Muscle of leg (tissue), 11 donors: Measurements from ENCODE around the gene NADK. TPM values are rescaled to one million over a fixed set of nuclear protein-coding genes. Genes with fewer than 3 reads are reported as not detected.
"Not testable (repeated sequence)": the region's sequence is repeated elsewhere in the genome, so short reads cannot be mapped to it uniquely, and the experiment has no call there.

Experiments
- DNase-seq: peaks from one replicate; pipeline ENCODE4 v3.0.0; 2013
- H3K27ac ChIP-seq: one replicate; pipeline ENCODE4 v1.5.1; 2013; ENCODE audit warnings: mild to moderate bottlenecking, low read length, control low read depth
- H3K27me3 ChIP-seq: one replicate; pipeline ENCODE4 v1.6.1; 2013; ENCODE audit warnings: low read length; ENCODE audit not compliant: control insufficient read depth, insufficient read depth
- H3K36me3 ChIP-seq: one replicate; pipeline ENCODE4 v1.6.1; 2013; ENCODE audit warnings: low read length; ENCODE audit not compliant: control insufficient read depth, insufficient read depth
- H3K4me1 ChIP-seq: one replicate; pipeline ENCODE4 v1.6.1; 2013; ENCODE audit warnings: low read length; ENCODE audit not compliant: control insufficient read depth, insufficient read depth
- H3K4me3 ChIP-seq: one replicate; pipeline ENCODE4 v1.5.1; 2013; ENCODE audit warnings: low read length, control low read depth
- H3K9me3 ChIP-seq: replicated peaks from 2 replicates; pipeline ENCODE4 v1.6.1; 2013; ENCODE audit warnings: low read depth, low read length; ENCODE audit not compliant: control insufficient read depth
- WGBS: methylation state at CpG from one replicate; pipeline ENCODE4 v1.1.5; 2013; ENCODE audit warnings: missing lambda C conversion rate; ENCODE audit not compliant: insufficient coverage; 5-methylcytosine and 5-hydroxymethylcytosine counted together
- polyA plus RNA-seq, 8 donors: library from polyadenylated mRNA; unstranded; fragments of 120-200 nt; gene quantifications; one replicate each; pipeline versions ENCODE4 v1.2.1 to v1.2.3, GENCODE V29; 2013; ENCODE audit warnings: inconsistent platforms in 1 of 8, low replicate concordance in 1 of 8; ENCODE audit not compliant: insufficient read length in 8 of 8, insufficient read depth in 1 of 8
- total RNA-seq: library from RNA; stranded (reverse); fragments of 120-200 nt; gene quantifications from one replicate; pipeline ENCODE4 v1.2.4, GENCODE V29; 2013

Gene NADK
- total and polyA plus RNA-seq, 9 donors: 18.2 to 40.1 (median 31.6) TPM

GRCh38 chr1:1705623-1706022 lies 72.6 kb downstream of the NADK start:
- H3K36me3 ChIP-seq: peaks cover 13% of the 10 kb centered on the region
- not testable (repeated sequence) for H3K4me3 ChIP-seq, H3K27me3 ChIP-seq, H3K4me1 ChIP-seq, H3K27ac ChIP-seq, DNase-seq, H3K9me3 ChIP-seq
- WGBS: no CpG with 5 or more reads among the region's 10 CpGs

GRCh38 chr1:1704284-1704957 lies 73.8 kb downstream of the NADK start:
- H3K4me3 ChIP-seq, H3K27me3 ChIP-seq, DNase-seq, H3K27ac ChIP-seq, H3K9me3 ChIP-seq, H3K4me1 ChIP-seq: not testable (repeated sequence)
- H3K36me3 ChIP-seq: peaks cover 13% of the 10 kb centered on the region
- 90% methylated on average over 12 of the region's 27 CpGs for WGBS

- no peaks in the 10 kb centered on the region for H3K27me3 ChIP-seq
- H3K4me1 ChIP-seq: no peaks in the 10 kb centered on the region
- WGBS: 94% methylated on average over 22 of the region's 22 CpGs
- H3K36me3 ChIP-seq: peaks cover 13% of the 10 kb centered on the region
- DNase-seq: no peak
- no peaks in the 10 kb centered on the region for H3K9me3 ChIP-seq
- no peak overlapping the region for H3K4me3 ChIP-seq
- H3K27ac ChIP-seq: no peak overlapping the region
Observed at GRCh38 chr1:1703796-1704195, 74.5 kb downstream of the NADK start.

GRCh38 chr1:1702506-1702905 lies 75.8 kb downstream of the NADK start:
- H3K36me3 ChIP-seq: peaks cover 13% of the 10 kb centered on the region
- not testable (repeated sequence) for DNase-seq

More at GRCh38 chr1:1702506-1702905, 75.8 kb downstream of the NADK start:
- H3K27me3 ChIP-seq, H3K9me3 ChIP-seq, H3K4me3 ChIP-seq, H3K27ac ChIP-seq, H3K4me1 ChIP-seq: not testable (repeated sequence)
- no CpG with 5 or more reads among the region's 18 CpGs for WGBS

Other genes with a start within 250 kb of the NADK start
- gene TMEM240, start 237.8 kb downstream of the NADK start, total RNA-seq: 3.5 TPM
- 1 to 10 TPM; 3.6 to 9.2 (median 4.9) TPM for gene TMEM240, start 237.8 kb downstream of the NADK start, polyA plus RNA-seq
- gene SSU72, start 203.6 kb downstream of the NADK start, total RNA-seq: 38.0 TPM
- gene SSU72, start 203.6 kb downstream of the NADK start, polyA plus RNA-seq: 100 to 1,000 TPM in 1 of 8 donors, 10 to 100 TPM in 7; 77.5 to 106 (median 92.4) TPM
- 0.62 TPM for gene FNDC10, start 178.3 kb downstream of the NADK start, total RNA-seq
- gene FNDC10, start 178.3 kb downstream of the NADK start, polyA plus RNA-seq: 1 to 10 TPM; 1.5 to 3.3 (median 2.7) TPM
- gene MIB2, start 163.0 kb downstream of the NADK start, total RNA-seq: 54.8 TPM
- gene MIB2, start 163.0 kb downstream of the NADK start, polyA plus RNA-seq: 100 to 1,000 TPM in 1 of 8 donors, 10 to 100 TPM in 7; 43.2 to 111 (median 76.9) TPM
- gene MMP23B, start 146.3 kb downstream of the NADK start, total RNA-seq: 50.7 TPM
- gene MMP23B, start 146.3 kb downstream of the NADK start, polyA plus RNA-seq: 10 to 100 TPM; 27.6 to 55.6 (median 36.3) TPM
- 9.4 TPM for gene CDK11B, start 119.5 kb downstream of the NADK start, total RNA-seq
- 10 to 100 TPM; 32.0 to 37.8 (median 35.1) TPM for gene CDK11B, start 119.5 kb downstream of the NADK start, polyA plus RNA-seq
- 27.4 TPM for gene SLC35E2B, start 85.7 kb downstream of the NADK start, total RNA-seq
- gene SLC35E2B, start 85.7 kb downstream of the NADK start, polyA plus RNA-seq: 10 to 100 TPM; 30.9 to 56.9 (median 48.4) TPM
- 11.5 TPM for gene CDK11A, start 54.1 kb downstream of the NADK start, total RNA-seq
- gene CDK11A, start 54.1 kb downstream of the NADK start, polyA plus RNA-seq: 10 to 100 TPM; 19.5 to 31.2 (median 25.8) TPM
- 52.3 TPM for gene GNB1, start 112.6 kb upstream of the NADK start, total RNA-seq
- gene GNB1, start 112.6 kb upstream of the NADK start, polyA plus RNA-seq: 100 to 1,000 TPM; 151 to 216 (median 179) TPM
- 162 TPM for gene CALML6, start 136.8 kb upstream of the NADK start, total RNA-seq
- gene CALML6, start 136.8 kb upstream of the NADK start, polyA plus RNA-seq: 100 to 1,000 TPM; 132 to 277 (median 201) TPM
- gene TMEM52, start 140.8 kb upstream of the NADK start, total RNA-seq: 66.3 TPM
- gene TMEM52, start 140.8 kb upstream of the NADK start, polyA plus RNA-seq: 100 to 1,000 TPM in 2 of 8 donors, 10 to 100 TPM in 6; 43.3 to 129 (median 85.1) TPM
- not detected for gene CFAP74, start 225.3 kb upstream of the NADK start, total RNA-seq
- under 1 TPM in 7 of 8 donors, not detected in 1; 0.04 to 0.72 (median 0.22) TPM for gene CFAP74, start 225.3 kb upstream of the NADK start, polyA plus RNA-seq
- gene GABRD, start 240.9 kb upstream of the NADK start, total RNA-seq: 0.35 TPM
- gene GABRD, start 240.9 kb upstream of the NADK start, polyA plus RNA-seq: 1 to 10 TPM in 4 of 8 donors, under 1 TPM in 4; 0.73 to 2.2 (median 0.97) TPM